CD4-positive, alpha-beta memory T cell (primary cell): ENCODE measurements around the gene HTR3A. TPM values are rescaled to one million over a fixed set of nuclear protein-coding genes. Genes with fewer than 3 reads are reported as not detected.
A peak's percentile ranks its signal among the peaks of the same experiment; 100 is the strongest.

Experiments
- CTCF ChIA-PET: fragments of 350-600 bp; sonication (Branson Sonifier 250); formaldehyde crosslinking; loops from one replicate; lab custom pipeline; 2021; ENCODE audit warnings: inconsistent platforms; ENCODE audit not compliant: partially characterized antibody; lab: Charles Lee
- POLR2A ChIA-PET: fragments of 350-600 bp; sonication (Branson Sonifier 250); formaldehyde crosslinking; loops from one replicate; lab custom pipeline; 2021; ENCODE audit not compliant: partially characterized antibody; lab: Charles Lee
- DNase-seq, 5 donors: peaks; one replicate each; pipeline versions ENCODE4 v3.0.0 to v3.0.0-alpha.2; 2020 to 2022; ENCODE audit warnings: mixed read lengths in 1 of 5
- H3K27ac ChIP-seq: one replicate; pipeline ENCODE4 v1.7.0; 2013; ENCODE audit warnings: low read depth, low read length
- H3K27me3 ChIP-seq: 2 replicates; pipeline ENCODE4 v1.7.0; 2013; ENCODE audit warnings: mild to moderate bottlenecking, low read length, moderate library complexity; ENCODE audit not compliant: insufficient read depth
- H3K36me3 ChIP-seq: 2 replicates; pipeline ENCODE4 v1.7.0; 2013; ENCODE audit warnings: mild to moderate bottlenecking, low read length, moderate library complexity; ENCODE audit not compliant: insufficient read depth
- H3K4me1 ChIP-seq: 2 replicates; pipeline ENCODE4 v1.7.0; 2013; ENCODE audit warnings: mild to moderate bottlenecking, low read length, moderate library complexity; ENCODE audit not compliant: insufficient read depth
- H3K4me3 ChIP-seq, 2 donors: one replicate each; pipeline ENCODE4 v1.7.0; 2013; ENCODE audit warnings: low read length in 2 of 2, mild to moderate bottlenecking in 1 of 2
- H3K9me3 ChIP-seq, 2 donors: one replicate each; pipeline ENCODE4 v1.7.0; 2013; ENCODE audit warnings: low read length in 2 of 2, control low read depth in 1 of 2; ENCODE audit not compliant: control insufficient read depth in 1 of 2
- H3K27ac Mint-ChIP-seq, 7 donors: one replicate each; pipeline ENCODE4 v1.8.0; 2020 to 2021; ENCODE audit warnings: mixed read lengths in 7 of 7, mild to moderate bottlenecking in 6 of 7, inconsistent platforms in 3 of 7, moderate library complexity in 3 of 7
- H3K27me3 Mint-ChIP-seq, 2 donors: one replicate each; pipeline ENCODE4 v1.8.0; 2020 to 2021; ENCODE audit warnings: mixed read lengths in 2 of 2
- H3K36me3 Mint-ChIP-seq, 2 donors: one replicate each; pipeline ENCODE4 v1.8.0; 2020 to 2021; ENCODE audit warnings: mixed read lengths in 2 of 2, inconsistent platforms in 1 of 2, mild to moderate bottlenecking in 1 of 2
- H3K4me1 Mint-ChIP-seq, 4 donors: one replicate each; pipeline ENCODE4 v1.8.0; 2020 to 2021; ENCODE audit warnings: mixed read lengths in 4 of 4, mild to moderate bottlenecking in 1 of 4
- H3K4me3 Mint-ChIP-seq, 8 donors: one replicate each; pipeline ENCODE4 v1.8.0; 2020 to 2021; ENCODE audit warnings: mixed read lengths in 8 of 8, mild to moderate bottlenecking in 7 of 8, moderate library complexity in 6 of 8, inconsistent platforms in 3 of 8
- H3K9me3 Mint-ChIP-seq, 8 donors: one replicate each; pipeline ENCODE4 v1.8.0; 2020 to 2021; ENCODE audit warnings: mixed read lengths in 8 of 8, mild to moderate bottlenecking in 5 of 8, inconsistent platforms in 3 of 8, moderate library complexity in 1 of 8
- intact Hi-C: fragments of 100-400 bp; cut with micrococcal nuclease; formaldehyde crosslinking; loops from one replicate; pipeline ENCODE4 v1.15.1; 2023
- polyA plus RNA-seq, 2 donors: library from polyadenylated mRNA; unstranded; fragments of 300-500 nt; fragmentation: Illumina TruSeq; gene quantifications; one replicate each; pipeline ENCODE4 v1.2.3, GENCODE V29; 2021
- total RNA-seq, 2 experiments: library from RNA; stranded (reverse); gene quantifications; one replicate each; pipeline ENCODE4 v1.2.3, GENCODE V29; 2021

Gene HTR3A
- total and polyA plus RNA-seq, 4 experiments from 2014 or later: 0.23 TPM; not detected in 3

DNA sequence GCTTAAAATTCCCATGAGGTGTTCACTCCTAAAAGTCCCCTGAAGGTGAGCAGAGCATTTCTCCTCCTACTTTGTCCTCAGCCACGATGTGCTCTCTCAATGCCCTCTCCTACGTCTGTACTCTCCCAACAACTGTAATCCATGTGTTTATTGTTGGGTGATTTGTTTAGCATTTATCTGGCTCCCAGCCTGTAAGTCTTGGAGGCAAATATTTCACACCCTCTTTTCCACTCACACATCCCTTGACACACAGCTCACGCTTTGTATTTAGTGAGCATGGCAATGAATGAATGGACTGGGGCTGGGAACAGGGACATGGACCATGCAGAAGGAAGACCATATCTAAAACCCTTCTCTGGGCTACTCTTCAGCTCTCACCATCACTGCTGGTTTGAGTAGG, 22.6 kb downstream of the HTR3A start:
- Histone ChIP-seq H3K4me3 (no peak overlapping the region), H3K36me3 (no peaks in the 10 kb centered on the region), H3K27ac (no peak overlapping the region), H3K9me3 (no peaks in the 10 kb centered on the region), H3K4me1 (no peaks in the 10 kb centered on the region), H3K27me3 (no peaks in the 10 kb centered on the region)
- Mint-ChIP-seq H3K9me3 (no peaks in the 10 kb centered on the region), H3K4me3 (no peak overlapping the region), H3K36me3 (no peaks in the 10 kb centered on the region), H3K4me1 (peaks cover 0 to 1% (median 0%) of the 10 kb centered on the region in 4 donors), H3K27me3 (peaks cover 5 to 17% of the 10 kb centered on the region in 2 donors), H3K27ac (no peak overlapping the region)
- intact Hi-C loops: no loop called here
- no peak for DNase-seq
- POLR2A ChIA-PET: no interaction called here
- CTCF ChIA-PET: interaction anchor here (1.1 to 14.9 kb wide), 3 partner anchors 18 to 264 kb away, joined by 3 to 320 read pairs (median 4); no protein-coding TSS in a partner anchor

- Histone ChIP-seq H3K27ac (no peak overlapping the region), H3K27me3 (no peaks in the 10 kb centered on the region), H3K4me1 (no peaks in the 10 kb centered on the region), H3K9me3 (no peaks in the 10 kb centered on the region), H3K4me3 (no peak overlapping the region), H3K36me3 (no peaks in the 10 kb centered on the region)
- no peak for DNase-seq
- intact Hi-C loops: no loop called here
- H3K4me1 Mint-ChIP-seq: peaks cover 0 to 1% (median 0%) of the 10 kb centered on the region in 4 donors
- no peak overlapping the region for H3K27ac Mint-ChIP-seq
- no peaks in the 10 kb centered on the region for H3K9me3 Mint-ChIP-seq
- no peak overlapping the region for H3K4me3 Mint-ChIP-seq
- ChIA-PET CTCF (interaction anchor here (1.1 to 14.9 kb wide), 4 partner anchors 13 to 263 kb away, joined by 3 to 320 read pairs (median 4); no protein-coding TSS in a partner anchor), POLR2A (no interaction called here)
- peaks cover 6 to 14% of the 10 kb centered on the region in 2 donors for H3K27me3 Mint-ChIP-seq
- no peaks in the 10 kb centered on the region for H3K36me3 Mint-ChIP-seq
Observed at GRCh38 chr11:113998574-113998973, 23.7 kb downstream of the HTR3A start.

DNA sequence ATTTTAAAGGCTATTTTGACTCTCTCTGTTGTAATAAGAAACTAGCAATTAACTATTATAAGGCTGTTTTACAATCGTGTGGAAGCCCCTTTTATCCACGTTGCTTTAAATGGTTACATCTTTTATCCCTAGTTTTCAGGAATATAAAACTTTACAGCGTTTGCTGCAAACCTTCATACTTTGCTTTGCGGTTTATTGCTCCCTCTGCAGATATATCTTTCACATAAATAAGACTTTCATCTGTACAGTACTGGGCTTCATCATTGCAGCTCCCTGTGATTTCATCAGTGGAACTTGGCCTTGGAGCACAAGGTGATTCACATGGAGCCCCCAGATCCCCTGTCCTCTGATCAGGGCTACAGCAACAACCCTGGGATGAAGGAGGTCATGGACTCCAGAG, 25.6 kb downstream of the HTR3A start:
- no peak overlapping the region for H3K27ac ChIP-seq
- no peak overlapping the region for H3K27ac Mint-ChIP-seq
- no peaks in the 10 kb centered on the region for H3K36me3 Mint-ChIP-seq
- CTCF ChIA-PET: interaction anchor here (3.8 kb wide), 1 partner anchor 260 kb away, joined by 13 read pairs; no protein-coding TSS in a partner anchor
- no peaks in the 10 kb centered on the region for H3K9me3 Mint-ChIP-seq
- no peak overlapping the region for H3K4me3 Mint-ChIP-seq
- H3K27me3 ChIP-seq: no peaks in the 10 kb centered on the region
- H3K4me1 ChIP-seq: no peaks in the 10 kb centered on the region
- POLR2A ChIA-PET: no interaction called here
- no peaks in the 10 kb centered on the region for H3K36me3 ChIP-seq
- H3K4me1 Mint-ChIP-seq: no peaks in the 10 kb centered on the region
- no peak for DNase-seq
- intact Hi-C loops: no loop called here
- no peaks in the 10 kb centered on the region for H3K9me3 ChIP-seq
- H3K27me3 Mint-ChIP-seq: peaks cover 6 to 14% of the 10 kb centered on the region in 2 donors
- H3K4me3 ChIP-seq: no peak overlapping the region

DNA sequence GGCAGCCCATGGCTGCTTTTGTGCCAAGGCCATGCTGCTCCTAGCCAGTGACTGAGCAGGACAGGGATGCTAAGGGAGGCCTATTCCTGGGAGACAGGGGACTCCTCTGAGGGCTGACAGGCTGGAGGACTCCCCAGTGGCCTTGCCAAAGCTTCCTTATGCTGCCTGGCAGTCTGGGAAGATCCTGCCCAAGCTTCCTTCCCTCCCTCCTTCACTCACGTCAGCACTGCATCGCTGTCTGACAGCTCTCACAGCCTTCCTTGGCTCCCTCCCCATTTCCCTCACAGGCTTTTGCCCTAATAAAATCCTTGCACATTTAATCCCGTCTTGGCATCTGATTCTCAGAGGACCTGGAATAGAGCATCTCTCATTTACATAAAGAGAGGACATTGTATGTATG, 26.5 kb downstream of the HTR3A start:
- no peaks in the 10 kb centered on the region for H3K4me1 Mint-ChIP-seq
- no peaks in the 10 kb centered on the region for H3K27me3 ChIP-seq
- no peaks in the 10 kb centered on the region for H3K9me3 Mint-ChIP-seq
- H3K27ac Mint-ChIP-seq: peak overlapping the region in 1 of 7 donors; percentile 26
- POLR2A ChIA-PET: no interaction called here
- DNase-seq: no peak
- no peak overlapping the region for H3K27ac ChIP-seq
- H3K27me3 Mint-ChIP-seq: peaks cover 6 to 14% of the 10 kb centered on the region in 2 donors
- H3K36me3 Mint-ChIP-seq: no peaks in the 10 kb centered on the region
- H3K4me3 ChIP-seq: no peak overlapping the region
- H3K4me3 Mint-ChIP-seq: no peak overlapping the region
- CTCF ChIA-PET: interaction anchor here (1.1 to 3.8 kb wide), 4 partner anchors 8 to 260 kb away, joined by 3 to 13 read pairs (median 6); no protein-coding TSS in a partner anchor
- H3K9me3 ChIP-seq: no peaks in the 10 kb centered on the region
- intact Hi-C loops: no loop called here
- no peaks in the 10 kb centered on the region for H3K4me1 ChIP-seq
- H3K36me3 ChIP-seq: no peaks in the 10 kb centered on the region

- Histone ChIP-seq H3K27me3 (no peaks in the 10 kb centered on the region), H3K36me3 (no peaks in the 10 kb centered on the region), H3K9me3 (no peaks in the 10 kb centered on the region), H3K27ac (no peak overlapping the region), H3K4me1 (no peaks in the 10 kb centered on the region), H3K4me3 (no peak overlapping the region)
- Mint-ChIP-seq H3K4me3 (no peak overlapping the region), H3K36me3 (no peaks in the 10 kb centered on the region), H3K9me3 (no peaks in the 10 kb centered on the region), H3K27ac (no peak overlapping the region), H3K27me3 (peaks cover 0 to 11% of the 10 kb centered on the region in 2 donors), H3K4me1 (peaks cover 0 to 3% (median 0%) of the 10 kb centered on the region in 4 donors)
- DNase-seq: no peak
- POLR2A ChIA-PET: no interaction called here
- CTCF ChIA-PET: interaction anchor here (1.0 kb wide), 1 partner anchor 15 kb away, joined by 4 read pairs; no protein-coding TSS in a partner anchor
- intact Hi-C loops: no loop called here
Observed at GRCh38 chr11:114008331-114008730, 33.4 kb downstream of the HTR3A start.

DNA sequence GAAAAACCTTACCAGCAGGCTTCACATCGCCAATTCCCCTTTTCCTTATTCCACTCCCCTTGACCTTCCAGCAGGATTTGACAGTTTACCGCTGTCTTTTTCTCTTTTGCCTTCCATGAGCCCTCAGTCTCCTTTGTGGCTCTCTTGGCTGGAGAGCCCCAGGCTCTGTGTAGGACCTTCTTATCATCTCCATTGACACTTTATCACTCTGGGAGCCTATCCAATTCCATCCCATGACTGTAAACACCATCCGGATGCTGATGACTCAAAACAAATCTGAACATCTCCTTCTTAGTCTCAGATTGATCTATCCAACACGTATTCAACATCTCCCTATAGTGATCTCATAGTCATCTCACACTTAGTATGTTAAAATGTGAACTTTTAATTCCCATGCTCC, 36.0 kb downstream of the HTR3A start:
- H3K4me1 Mint-ChIP-seq: peaks cover 0 to 3% (median 0%) of the 10 kb centered on the region in 4 donors
- no peak overlapping the region for H3K4me3 ChIP-seq
- no peaks in the 10 kb centered on the region for H3K9me3 Mint-ChIP-seq
- POLR2A ChIA-PET: no interaction called here
- H3K36me3 Mint-ChIP-seq: no peaks in the 10 kb centered on the region
- no peaks in the 10 kb centered on the region for H3K36me3 ChIP-seq
- CTCF ChIA-PET: no interaction called here
- H3K4me1 ChIP-seq: no peaks in the 10 kb centered on the region
- no peak for DNase-seq
- H3K27ac ChIP-seq: no peak overlapping the region
- H3K27ac Mint-ChIP-seq: no peak overlapping the region
- H3K27me3 ChIP-seq: no peaks in the 10 kb centered on the region
- H3K9me3 ChIP-seq: no peaks in the 10 kb centered on the region
- intact Hi-C loops: no loop called here
- no peak overlapping the region for H3K4me3 Mint-ChIP-seq
- H3K27me3 Mint-ChIP-seq: peaks cover 2 to 11% of the 10 kb centered on the region in 2 donors

DNA sequence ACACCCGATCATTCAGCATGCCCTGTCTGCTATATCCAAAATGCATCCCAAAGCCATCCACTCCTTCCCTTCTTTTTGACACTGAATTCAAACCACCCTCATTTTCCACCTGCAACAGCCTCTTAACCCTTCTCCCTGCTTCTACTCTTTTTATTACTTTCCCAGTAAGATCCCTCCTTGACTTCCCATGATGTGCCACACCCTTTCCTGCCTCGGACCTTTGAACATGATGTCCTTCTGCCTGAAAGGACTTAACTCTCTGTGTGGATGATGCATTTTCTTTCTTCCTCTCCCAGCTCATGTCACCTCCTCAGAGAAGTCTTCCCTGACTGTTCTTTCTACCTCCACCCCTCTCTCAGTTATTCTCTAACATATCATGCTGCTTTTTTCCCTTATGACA, 36.5 kb downstream of the HTR3A start:
- H3K27ac Mint-ChIP-seq: no peak overlapping the region
- H3K27me3 Mint-ChIP-seq: peaks cover 2 to 11% of the 10 kb centered on the region in 2 donors
- no peaks in the 10 kb centered on the region for H3K9me3 Mint-ChIP-seq
- Histone ChIP-seq H3K36me3 (no peaks in the 10 kb centered on the region), H3K4me3 (no peak overlapping the region), H3K27ac (no peak overlapping the region), H3K4me1 (no peaks in the 10 kb centered on the region), H3K9me3 (no peaks in the 10 kb centered on the region), H3K27me3 (no peaks in the 10 kb centered on the region)
- intact Hi-C loops: no loop called here
- no peak for DNase-seq
- H3K36me3 Mint-ChIP-seq: no peaks in the 10 kb centered on the region
- peaks cover 0 to 3% (median 0%) of the 10 kb centered on the region in 4 donors for H3K4me1 Mint-ChIP-seq
- POLR2A ChIA-PET: no interaction called here
- CTCF ChIA-PET: interaction anchor here (0.8 kb wide), 1 partner anchor 17 kb away, joined by 3 read pairs; no protein-coding TSS in a partner anchor
- peak overlapping the region in 1 of 8 donors; percentile 9 for H3K4me3 Mint-ChIP-seq
